HG03196 (cell line): ENCODE data around the gene MOB4.
A peak's percentile ranks its signal among the peaks of the same experiment; 100 is the strongest.
"Not testable (repeated sequence)": the region's sequence is repeated elsewhere in the genome, so short reads cannot be mapped to it uniquely, and the experiment has no call there.

Experiments
- ATAC-seq: cut with Tn5 transposase; IDR thresholded peaks from one replicate; pipeline ENCODE4 v1.9.1; 2021; ENCODE audit not compliant: unreplicated experiment

MOB4 gene

DNA sequence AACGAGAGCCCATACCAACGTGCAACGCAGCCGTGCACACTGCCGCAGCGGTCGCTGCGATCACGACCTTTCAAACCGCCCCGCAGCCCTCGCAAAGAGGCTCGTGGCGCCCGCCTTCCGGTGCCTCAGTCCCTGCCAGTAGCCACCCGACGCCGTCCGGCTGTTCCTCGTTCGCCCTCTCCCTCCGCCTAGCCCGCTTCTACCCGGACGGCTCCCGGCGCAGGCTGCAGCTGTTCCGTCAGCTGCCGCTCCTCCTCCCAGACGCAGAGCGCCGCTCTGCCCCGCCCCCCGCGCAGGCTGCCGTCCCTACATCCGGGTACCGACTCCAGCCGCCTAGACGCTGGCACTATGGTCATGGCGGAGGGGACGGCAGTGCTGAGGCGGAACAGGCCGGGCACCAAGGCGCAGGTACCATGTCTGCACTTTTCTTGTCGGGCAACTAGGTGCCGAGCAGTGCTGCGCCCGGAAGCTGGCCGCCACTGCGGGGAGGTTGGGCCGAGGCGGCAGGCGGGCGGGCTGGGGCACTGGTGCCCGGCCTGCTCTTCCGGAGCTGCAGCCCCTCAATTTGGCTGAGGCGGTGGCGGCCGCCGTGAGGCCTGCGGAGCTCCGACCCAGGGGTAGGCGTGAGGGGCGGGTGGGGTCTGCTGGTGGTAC, at the start of gene MOB4:
MOB4 (plus strand) TSS at position 328 of the 654 bp plus-strand sequence; CDS start at position 349, 21 bp downstream.
- ATAC-seq: peak; percentile 97

DNA sequence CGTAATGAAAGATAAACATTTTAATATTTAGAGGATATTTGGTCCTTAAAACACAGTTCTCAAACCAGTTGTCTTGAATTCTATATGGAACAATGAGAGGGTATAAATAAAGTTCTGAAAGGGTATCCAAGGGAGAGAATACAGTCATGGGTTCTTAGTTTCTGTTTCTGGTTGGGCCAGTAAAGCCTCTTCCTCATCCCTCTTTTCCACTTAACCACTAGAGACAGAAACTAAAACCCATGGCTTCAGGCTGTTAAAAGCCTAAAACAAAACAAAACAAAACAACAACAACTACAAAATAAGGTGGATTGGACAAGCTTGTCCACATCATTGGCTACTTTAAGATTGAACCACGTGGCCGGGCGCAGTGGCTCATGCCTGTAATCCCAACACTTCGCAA, 43.7 kb upstream of the MOB4 start:
- ATAC-seq: no peak

DNA sequence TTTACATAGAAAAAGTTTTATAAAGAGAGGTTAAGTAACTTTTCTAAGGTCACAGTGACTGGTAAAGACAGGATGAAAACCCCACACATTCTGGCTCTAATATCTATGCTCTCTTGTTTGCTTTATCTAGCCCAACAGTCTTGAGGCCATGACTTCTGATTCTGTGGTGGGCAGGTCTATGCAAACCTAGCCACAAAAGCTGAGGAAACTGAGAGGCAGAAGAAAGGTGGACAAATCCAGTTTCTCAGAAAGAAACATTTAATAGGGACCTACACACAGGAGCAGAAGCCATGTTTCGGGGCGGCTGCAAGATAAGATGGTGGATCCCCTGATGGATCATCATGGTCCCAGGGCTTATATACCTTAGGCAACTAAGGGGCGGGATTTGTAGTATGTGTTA, 38.1 kb upstream of the MOB4 start:
- ATAC-seq: no peak

DNA sequence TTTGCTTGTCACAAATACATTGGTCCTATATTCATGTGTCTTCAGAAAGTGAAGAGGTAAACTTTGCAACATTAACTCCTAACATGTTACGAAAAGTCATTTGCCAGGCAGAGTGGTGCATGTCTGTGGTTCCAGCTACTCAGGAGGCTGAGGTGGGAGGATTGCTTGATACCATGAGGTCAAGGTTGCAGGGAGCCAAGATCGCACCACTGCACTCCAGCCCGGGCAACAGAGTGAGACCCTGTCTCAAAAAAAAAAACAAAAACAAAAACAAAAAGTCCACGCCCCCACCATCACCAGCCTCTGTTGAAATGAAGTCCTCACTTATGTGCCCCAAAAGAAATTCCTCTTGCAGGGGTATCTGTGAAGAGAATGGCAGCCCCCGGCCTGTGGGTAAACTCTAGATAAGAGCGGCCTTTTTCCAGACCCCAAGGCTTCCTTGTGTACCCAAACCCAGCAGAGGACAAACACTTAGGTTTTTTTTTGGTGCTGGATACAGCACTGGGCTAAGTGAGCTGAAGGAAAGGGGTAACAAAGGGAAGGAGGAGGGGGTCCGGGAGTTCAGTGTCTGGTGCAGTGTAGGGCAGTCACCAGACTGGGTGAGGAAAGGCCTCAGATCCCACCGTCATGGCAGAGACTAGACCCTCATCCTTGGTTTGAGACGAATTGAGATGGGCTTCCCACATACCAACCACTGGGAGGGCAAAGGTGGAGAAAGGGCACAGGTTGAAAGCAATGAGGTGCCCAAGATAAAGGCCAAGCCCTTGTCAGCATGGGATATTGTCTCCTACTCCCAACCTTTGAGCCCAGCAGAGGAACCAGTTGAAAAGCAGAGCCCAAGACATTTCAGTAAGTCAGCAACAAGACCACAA, 35.5 kb upstream of the MOB4 start:
- ATAC-seq: no peak

DNA sequence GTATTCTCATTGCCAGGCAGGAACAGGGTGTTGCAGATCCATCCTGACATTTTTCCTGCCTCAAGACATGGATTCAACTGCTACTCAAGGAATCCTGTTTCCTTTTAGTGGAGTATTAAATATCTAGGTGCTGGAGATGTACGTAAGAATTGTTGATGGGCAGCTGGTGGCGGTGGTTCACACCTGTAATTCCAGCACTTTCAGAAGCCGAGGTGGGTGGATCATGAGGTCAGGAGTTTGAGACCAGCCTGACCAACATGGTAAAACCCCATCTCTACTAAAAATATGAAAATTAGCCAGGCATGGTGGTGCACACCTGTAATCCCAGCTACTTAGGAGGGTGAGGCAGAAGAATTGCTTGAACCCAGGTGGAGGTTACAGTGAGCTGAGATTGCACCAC, 31.6 kb upstream of the MOB4 start:
- not testable (repeated sequence) for ATAC-seq

DNA sequence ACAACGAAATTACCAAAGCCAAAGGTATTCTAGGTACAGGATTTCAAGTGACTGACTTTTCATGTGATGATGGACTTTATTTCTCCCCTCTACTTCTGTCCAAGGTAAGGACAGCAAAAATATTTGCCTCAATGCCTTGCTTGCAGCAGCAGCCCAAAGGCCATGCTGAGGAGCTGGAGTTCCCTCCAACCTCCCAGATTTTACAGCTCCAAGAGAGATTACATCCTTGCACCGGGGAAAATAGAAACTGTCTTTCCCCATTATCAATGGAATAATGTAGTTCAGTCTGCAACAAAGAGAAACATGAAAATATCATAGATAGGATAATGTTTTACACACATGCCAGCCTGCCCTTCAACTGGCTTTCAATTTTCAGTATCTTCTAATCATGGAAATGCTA, 29.7 kb upstream of the MOB4 start:
- no peak for ATAC-seq

DNA sequence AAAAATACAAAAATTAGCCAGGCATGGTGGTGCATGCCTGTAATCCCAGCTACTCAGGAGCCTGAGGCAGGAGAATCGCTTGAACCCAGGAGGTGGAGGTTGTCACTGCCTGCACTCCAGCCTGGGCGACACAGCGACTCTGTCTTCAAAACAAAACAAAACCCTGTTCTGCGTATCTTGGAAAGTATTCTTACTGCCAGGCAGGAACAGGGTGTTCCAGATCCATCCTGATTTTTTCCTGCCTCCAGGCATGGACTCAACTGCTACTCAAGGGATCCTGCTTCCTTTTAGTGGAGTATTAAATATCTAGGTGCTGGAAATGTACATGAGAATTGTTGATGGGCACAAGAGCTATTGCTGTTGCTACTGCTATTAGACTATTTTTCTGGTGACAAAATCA, 28.5 kb upstream of the MOB4 start:
- no peak for ATAC-seq

DNA sequence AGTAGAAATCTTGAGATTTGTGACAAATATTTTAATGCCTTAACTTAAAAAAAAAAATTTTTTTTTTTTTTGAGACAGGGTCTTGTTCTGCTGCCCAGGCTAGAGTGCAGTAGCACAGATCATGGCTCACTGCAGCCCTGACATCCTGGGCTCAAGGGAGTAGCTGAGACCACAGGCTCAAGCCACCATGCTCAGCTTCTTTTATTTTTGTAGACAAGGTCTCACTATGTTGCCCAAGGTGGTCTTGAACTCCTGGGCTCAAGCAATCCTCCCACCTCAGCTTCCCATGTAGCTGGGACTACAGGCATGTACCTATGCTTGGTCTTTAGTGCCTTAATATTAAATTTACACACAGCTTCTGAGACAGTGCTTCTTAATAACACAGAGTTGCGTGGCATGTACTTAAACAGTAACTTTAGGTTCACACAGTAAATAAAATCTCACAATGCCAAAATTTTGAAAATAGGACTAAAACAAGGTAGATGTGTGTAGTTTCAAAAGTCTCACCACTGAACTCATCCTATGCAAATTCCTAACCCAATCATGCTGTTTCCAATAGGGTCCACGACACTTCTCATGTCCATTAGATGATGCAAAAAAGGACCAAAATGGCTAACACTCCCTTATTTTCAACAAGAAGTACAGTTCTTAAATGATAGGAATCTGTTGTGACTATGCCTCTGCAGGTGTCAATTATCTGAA, 20.3 kb upstream of the MOB4 start:
- ATAC-seq: no peak

DNA sequence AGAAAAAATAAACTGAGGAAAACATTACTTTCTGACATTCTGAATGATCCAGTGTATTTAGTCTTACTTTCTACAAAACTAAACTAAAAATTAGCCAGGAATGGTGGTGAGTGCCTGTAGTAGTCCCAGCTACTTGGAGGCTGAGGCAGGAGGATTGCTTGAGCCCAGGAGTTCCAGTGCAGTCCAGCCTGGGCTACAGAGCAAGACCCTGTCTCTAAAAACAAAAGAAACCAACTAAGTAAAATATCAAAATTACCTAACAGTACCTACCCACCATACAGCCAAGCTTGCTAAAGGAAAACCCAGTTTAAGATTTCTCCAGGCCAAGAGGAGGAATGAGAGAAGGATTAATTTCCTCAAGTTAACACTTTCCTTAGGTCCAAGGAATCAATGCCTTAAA, 19.2 kb upstream of the MOB4 start:
- no peak for ATAC-seq

DNA sequence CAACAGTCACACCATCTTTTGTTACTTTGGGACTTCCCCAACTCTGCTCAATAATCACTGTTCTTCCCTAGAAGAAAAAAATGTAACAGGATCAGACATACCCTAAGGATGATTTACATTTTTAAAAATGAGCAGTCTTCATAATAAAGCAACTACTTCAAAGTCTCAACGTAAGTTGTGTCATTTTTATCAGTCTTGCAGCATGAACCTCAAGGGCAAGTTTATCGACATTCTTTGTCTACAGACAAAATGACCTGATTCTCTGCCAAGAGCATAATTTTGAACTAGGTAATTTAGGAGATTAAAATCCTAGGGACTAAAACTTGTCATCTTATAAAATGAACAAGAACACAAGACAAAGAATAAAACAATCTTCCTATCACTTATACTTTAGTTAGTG, 18.5 kb upstream of the MOB4 start:
- no peak for ATAC-seq

DNA sequence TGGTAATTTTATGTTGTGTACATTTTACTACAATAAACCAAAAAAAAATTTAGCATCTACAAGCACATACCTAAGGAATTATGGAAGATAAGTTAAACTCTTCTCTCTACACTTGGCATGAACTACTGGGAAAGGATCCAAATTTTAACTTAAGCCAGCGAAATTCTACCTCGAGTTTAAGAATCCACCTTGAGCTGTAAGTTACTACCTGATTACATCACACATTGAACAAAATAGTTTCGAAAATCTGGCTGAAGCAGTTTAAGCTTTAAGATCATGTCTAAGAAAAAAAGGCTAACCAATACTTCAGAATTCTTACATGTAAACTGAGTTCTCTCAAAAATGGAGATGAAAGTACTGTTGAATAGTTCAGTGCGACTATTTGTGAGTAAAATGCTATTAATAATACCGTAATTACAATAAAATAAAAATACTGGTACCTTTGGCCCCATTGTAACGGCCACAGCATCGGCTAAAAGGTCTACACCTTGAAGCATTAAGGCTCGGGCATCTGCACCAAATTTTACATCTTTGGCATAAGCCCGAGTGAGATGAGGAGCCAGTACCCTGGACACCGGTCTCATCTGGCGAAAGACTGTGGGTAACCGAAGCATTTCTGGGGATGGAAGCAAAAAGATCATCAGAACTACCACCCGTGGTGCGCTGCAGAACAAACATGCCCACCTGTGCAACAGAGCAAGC, 17.5 kb upstream of the MOB4 start:
- ATAC-seq: no peak

DNA sequence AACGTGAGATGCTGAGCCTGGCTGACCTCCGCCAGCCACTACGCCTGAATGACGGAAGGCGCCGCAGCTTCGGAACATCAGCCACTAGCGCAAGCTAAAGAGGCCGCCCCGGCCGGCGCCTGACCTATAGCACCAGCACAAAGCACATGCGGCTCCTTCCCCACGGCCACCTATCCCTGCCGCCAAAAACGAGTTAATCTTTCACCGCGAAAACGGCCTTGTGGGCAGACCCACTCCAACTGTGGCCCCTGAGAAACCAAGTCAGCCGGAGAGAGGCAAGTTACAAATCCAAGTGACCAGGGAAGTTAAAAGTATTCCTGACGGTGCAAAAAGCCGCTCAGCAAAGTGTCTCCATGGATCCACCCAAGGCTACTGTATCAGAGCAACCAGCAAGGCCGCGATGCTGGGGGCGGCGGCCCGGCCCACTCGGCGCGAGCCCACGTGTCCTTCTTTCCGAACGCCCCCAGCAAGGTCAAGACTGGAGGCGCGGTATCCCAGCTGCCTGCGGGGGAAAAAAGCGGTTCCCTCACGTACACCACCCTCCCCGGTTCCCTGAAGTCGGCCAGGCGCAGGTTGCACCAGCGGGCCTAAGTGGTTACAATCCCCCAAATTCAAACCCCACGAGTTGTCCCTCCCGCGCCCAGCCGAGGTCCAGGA, 16.8 kb upstream of the MOB4 start:
- ATAC-seq: peak; percentile 27

DNA sequence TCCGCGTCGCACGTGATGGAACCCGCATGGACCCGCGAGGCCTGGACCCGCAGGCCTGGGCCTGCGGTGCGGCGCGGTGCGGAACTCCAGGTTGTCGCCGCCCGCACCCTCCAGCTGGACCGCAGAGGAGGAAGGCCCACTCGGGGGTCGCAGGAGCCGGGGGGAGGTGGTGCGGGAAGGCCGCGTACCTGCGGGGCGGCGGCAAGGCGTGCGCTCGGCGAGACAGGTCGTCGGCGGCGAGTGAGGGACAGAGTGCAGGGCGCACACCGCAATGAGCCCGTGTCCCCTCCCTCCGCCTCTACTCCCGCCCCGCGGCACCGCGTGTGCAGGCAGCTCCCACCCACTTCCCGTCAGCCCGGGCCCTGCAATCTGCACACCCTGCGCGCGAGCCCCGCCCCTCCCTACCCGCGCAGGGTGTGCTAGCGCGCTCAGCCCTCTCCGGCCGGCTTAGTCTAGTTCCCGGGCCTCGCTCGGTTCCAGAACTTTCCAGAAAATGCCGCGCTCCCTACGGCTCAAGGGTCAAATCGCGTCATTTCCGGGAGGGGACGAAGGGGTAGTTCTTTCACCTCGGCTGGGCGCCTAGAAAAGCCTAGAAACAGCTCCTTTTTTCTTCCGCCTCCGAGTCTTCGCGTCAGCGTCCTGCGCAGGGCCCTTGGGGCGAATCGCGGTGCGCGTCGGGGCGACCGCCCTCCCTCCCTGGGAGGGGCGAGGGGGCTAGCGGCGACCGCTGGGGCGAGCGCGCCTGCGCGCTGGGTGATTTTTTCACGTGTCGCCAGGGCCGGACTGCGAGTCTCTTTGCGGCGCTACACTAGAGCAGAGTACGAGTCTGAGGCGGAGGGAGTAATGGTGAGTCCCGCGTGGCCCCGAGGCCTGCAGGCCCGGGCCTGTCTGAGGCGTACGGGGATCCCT, 16.0 kb upstream of the MOB4 start, which contains the start of the genes HSPD1 and HSPE1:
HSPD1 (minus strand) TSS at position 247 of the 909 bp plus-strand sequence. CDS start 992 bp downstream, outside the sequence.
HSPE1 (plus strand) TSS at position 786 of the 909 bp plus-strand sequence; CDS start at position 844, 58 bp downstream.
- peak; percentile 82 for ATAC-seq

DNA sequence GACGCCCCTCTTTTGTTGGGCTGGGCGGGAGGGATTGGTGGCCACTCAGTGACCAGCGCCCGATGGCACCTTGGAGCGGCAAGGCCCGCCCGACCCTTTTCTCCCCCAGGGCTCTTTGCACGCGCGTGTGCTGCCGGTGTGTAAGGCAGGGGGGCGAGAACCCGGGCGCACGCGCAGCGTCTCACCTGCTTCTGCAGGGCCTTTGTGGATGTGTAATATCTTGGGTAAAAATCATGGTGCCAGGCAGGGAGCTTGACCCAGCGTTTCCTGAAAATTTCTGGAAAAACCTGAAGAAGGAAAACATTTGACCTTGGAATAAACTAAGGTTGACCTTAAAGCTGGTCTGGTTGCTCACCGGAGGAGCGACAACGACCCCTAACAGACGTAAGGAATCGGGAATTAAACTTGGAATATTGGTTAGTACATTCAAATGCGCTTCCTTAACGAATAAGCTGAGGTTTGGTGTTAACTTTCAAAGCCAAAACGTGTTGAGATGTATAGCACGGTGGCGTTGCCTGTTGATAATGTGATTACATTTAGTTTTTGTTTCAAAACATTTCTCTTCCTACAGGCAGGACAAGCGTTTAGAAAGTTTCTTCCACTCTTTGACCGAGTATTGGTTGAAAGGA, 15.2 kb upstream of the MOB4 start:
- no peak for ATAC-seq

DNA sequence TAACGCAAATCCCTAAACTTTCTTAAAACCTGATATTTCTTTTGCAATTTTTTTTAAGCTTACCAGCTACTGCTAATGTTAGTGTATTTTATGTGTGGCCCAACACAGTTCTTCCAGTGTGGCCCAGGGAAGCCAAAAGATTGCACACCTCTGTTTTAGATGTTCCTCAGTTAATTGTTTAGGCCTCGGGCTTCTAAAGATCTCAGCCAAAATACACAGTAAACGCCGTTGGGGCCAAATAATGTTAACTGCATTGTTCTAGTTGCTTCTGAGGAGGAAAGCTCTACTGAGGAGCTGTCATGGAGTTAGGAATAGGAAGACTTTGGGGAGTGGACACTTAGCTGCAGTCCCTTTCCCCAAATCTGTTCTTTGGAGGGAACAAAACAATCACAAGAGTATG, 13.7 kb upstream of the MOB4 start:
- no peak for ATAC-seq

DNA sequence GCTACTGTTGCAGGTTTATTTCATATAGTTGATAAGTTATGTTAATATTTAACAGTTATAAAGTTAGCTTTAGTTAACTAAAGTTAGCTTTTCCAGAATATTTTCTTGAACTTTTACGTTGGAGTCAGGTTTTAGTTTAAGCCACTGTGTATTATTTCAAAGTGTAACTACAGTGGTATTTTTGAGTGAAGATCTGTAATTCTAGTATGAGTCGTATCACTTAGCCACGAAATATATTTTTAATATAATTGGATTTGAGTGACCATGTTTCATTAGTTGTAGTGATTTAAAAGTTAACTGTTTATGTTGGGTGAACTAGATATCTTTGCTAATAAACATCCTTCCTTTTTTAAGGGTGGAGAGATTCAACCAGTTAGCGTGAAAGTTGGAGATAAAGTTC, 13.2 kb upstream of the MOB4 start:
- ATAC-seq: no peak

DNA sequence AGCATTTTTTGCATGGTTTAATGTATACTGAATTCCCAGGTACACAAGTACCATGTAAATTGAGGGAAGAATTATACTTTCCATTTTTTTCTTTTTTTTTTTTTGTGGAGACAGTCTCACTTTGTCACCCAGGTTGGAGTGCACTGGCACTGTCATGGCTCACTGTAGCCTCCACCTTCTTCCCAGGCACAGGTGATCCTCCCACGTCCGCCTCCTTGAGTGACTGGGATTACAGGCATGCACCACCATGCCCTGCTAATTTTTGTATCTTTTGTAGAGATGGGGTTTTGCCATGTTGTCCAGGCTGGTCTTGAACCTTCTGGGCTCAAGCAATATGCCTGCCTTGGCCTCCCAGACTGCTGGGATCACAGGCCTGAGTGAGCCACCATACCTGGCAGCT, 11.9 kb upstream of the MOB4 start:
- ATAC-seq: no peak

DNA sequence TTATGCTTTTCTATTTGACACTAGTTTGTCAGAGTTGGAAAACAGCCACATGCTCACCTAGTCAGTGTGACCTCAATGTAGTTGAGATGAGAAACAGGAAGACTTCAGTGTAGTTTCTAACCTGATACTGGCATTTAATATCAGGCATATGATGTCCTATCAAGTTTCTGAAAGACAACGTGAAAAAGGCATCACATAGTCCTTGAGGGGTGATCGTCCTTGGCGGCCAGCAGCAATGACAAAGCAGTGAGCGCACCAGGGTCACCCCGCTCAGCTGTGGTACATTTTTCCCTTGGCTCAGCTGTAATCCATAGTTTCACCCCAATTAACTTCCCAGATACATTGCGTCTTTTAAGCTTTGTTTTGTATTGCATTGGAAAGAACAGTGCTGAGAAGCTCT, 11.4 kb upstream of the MOB4 start:
- no peak for ATAC-seq

DNA sequence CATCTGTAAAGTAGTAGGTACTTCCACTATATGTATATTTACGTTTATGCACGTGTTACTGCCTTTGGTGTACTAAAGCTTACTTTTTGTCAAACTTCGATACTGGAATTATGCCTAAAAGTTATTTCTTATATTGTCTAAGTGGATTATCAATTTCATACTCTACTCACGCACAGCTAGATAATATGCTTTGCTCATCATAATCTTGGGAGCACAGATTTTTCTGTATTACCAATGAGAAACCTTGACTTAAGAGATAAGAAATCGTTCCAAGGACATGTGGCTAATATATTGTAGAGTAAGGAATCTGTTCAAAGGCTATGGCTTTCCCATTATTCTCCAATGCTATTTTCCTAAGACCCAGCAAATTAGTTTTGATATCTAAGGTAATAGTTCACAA, 9.2 kb upstream of the MOB4 start:
- ATAC-seq: no peak
